Endothelial cell of umbilical vein (primary cell): Measurements from ENCODE around the gene PPFIBP2. TPM values are rescaled to one million over a fixed set of nuclear protein-coding genes. Genes with fewer than 3 reads are reported as not detected.

ENCODE experiments used
- BruUV-seq: library from RNA; stranded (reverse); fragments of 400-500 nt; replicated peaks from 2 replicates; lab custom pipeline; 2021; lab: Mats Ljungman, UMichigan
- CTCF ChIA-PET: fragments of 300-600, 350-600 bp; sonication (Branson Sonifier 250); formaldehyde crosslinking; loops from one replicate; lab custom pipeline; 2021; ENCODE audit warnings: antibody characterized with exemption, inconsistent platforms; lab: Charles Lee
- POLR2A ChIA-PET: fragments of 300-600, 350-600 bp; sonication (Branson Sonifier 250); formaldehyde crosslinking; loops from one replicate; lab custom pipeline; 2021; ENCODE audit warnings: antibody characterized with exemption, inconsistent platforms; lab: Charles Lee
- DNase-seq: peaks from one replicate; pipeline ENCODE4 v3.0.0-alpha.2; 2011; ENCODE audit warnings: low read depth, low spot score
- FAIRE-seq: peaks from 2 replicates; lab custom pipeline; 2011; peaks lifted over from hg19 to GRCh38; lab: Jason Lieb, UNC
- H2AFZ ChIP-seq: 2 replicates; pipeline ENCODE4 v1.6.0; 2012; ENCODE audit warnings: low read depth, low read length, control low read depth, inconsistent platforms
- H3K27ac ChIP-seq: 2 replicates; pipeline ENCODE4 v1.5.1; 2011; ENCODE audit warnings: low read depth, mild to moderate bottlenecking, control low read depth, low read length, moderate library complexity; ENCODE audit not compliant: insufficient read depth
- H3K27me3 ChIP-seq, 2 experiments: 2 replicates each; pipeline versions ENCODE4 v1.6.0 to v1.6.1; 2011; ENCODE audit warnings: low read length in 2 of 2, mixed read lengths in 1 of 2; ENCODE audit not compliant: control insufficient read depth in 2 of 2, insufficient read depth in 2 of 2
- H3K36me3 ChIP-seq, 2 experiments: 2 replicates in 1 of 2; 3 replicates in 1 of 2; pipeline ENCODE4 v1.5.1; 2011; ENCODE audit warnings: low read length in 2 of 2, mild to moderate bottlenecking in 1 of 2, moderate library complexity in 1 of 2; ENCODE audit not compliant: control insufficient read depth in 2 of 2, insufficient read depth in 2 of 2; ENCODE audit errors: extremely low read depth in 1 of 2
- H3K4me1 ChIP-seq: 3 replicates; pipeline ENCODE4 v1.5.1; 2011; ENCODE audit warnings: mild to moderate bottlenecking, low read length; ENCODE audit not compliant: control insufficient read depth, insufficient read depth; ENCODE audit errors: extremely low read depth
- H3K4me2 ChIP-seq: 2 replicates; pipeline ENCODE4 v1.6.1; 2011; ENCODE audit warnings: low read length, control low read depth, mixed read lengths; ENCODE audit not compliant: insufficient read depth
- H3K4me3 ChIP-seq, 3 experiments: fragments of 200-600 bp in 1 of 3; sonication (generic), shearing (Covaris generic) in 1 of 3; replicated peaks in 1 of 3; 2 replicates each; pipeline ENCODE4 v1.5.1; 2011 to 2016; ENCODE audit warnings: control low read depth in 3 of 3, low read length in 3 of 3, mild to moderate bottlenecking in 2 of 3, inconsistent platforms in 1 of 3, low read depth in 1 of 3, moderate library complexity in 1 of 3; ENCODE audit not compliant: insufficient read depth in 1 of 3
- H3K79me2 ChIP-seq: 2 replicates; pipeline ENCODE4 v1.6.0; 2012; ENCODE audit warnings: low read length, inconsistent platforms; ENCODE audit not compliant: control insufficient read depth, insufficient read depth
- H3K9ac ChIP-seq: replicated peaks from 2 replicates; pipeline ENCODE3; 2011; ENCODE audit warnings: low read length, control low read depth; ENCODE audit not compliant: insufficient read depth; ENCODE audit errors: extremely low read depth
- H3K9me1 ChIP-seq: replicated peaks from 3 replicates; pipeline ENCODE4 v1.6.0; 2011; ENCODE audit warnings: mild to moderate bottlenecking, low read length; ENCODE audit not compliant: control insufficient read depth, insufficient read depth; ENCODE audit errors: extremely low read depth
- H3K9me3 ChIP-seq: replicated peaks from 2 replicates; pipeline ENCODE4 v1.5.1; 2012; ENCODE audit warnings: low read length, inconsistent platforms; ENCODE audit not compliant: control insufficient read depth, insufficient read depth
- H4K20me1 ChIP-seq: replicated peaks from 2 replicates; pipeline ENCODE3; 2011; ENCODE audit warnings: mild to moderate bottlenecking, low read length; ENCODE audit not compliant: control insufficient read depth, insufficient read depth; ENCODE audit errors: extremely low read depth
- EZH2 ChIP-seq: IDR thresholded peaks from 2 replicates; pipeline ENCODE4 v1.6.1; 2012; ENCODE audit warnings: borderline replicate concordance, low read depth, mild to moderate bottlenecking, moderate library complexity, low read length, inconsistent platforms; ENCODE audit not compliant: severe bottlenecking
- FOS ChIP-seq: IDR thresholded peaks from 2 replicates; pipeline ENCODE4 v1.6.1; 2011; ENCODE audit warnings: mild to moderate bottlenecking, low read length, moderate library complexity, borderline replicate concordance; ENCODE audit not compliant: insufficient read depth
- GATA2 ChIP-seq: IDR thresholded peaks from 2 replicates; pipeline ENCODE4 v1.7.0; 2011; ENCODE audit warnings: low read depth, mild to moderate bottlenecking, moderate library complexity, mixed read lengths, low read length; ENCODE audit not compliant: insufficient read length, insufficient read depth
- JUN ChIP-seq: IDR thresholded peaks from 2 replicates; pipeline ENCODE4 v1.6.1; 2011; ENCODE audit warnings: borderline replicate concordance, low read depth; ENCODE audit not compliant: insufficient read length, insufficient read depth
- MYC ChIP-seq: IDR thresholded peaks from one replicate; pipeline ENCODE4 v1.6.1; 2011; ENCODE audit warnings: mild to moderate bottlenecking, low read depth, low read length
- POLR2A ChIP-seq: IDR thresholded peaks from 2 replicates; pipeline ENCODE4 v1.6.1; 2012; ENCODE audit warnings: low read depth, mild to moderate bottlenecking, control low read depth, low read length
- POLR2AphosphoS5 ChIP-seq: IDR thresholded peaks from 2 replicates; pipeline ENCODE4 v1.6.1; 2012; ENCODE audit warnings: low read depth, mild to moderate bottlenecking, control low read depth, low read length, moderate library complexity; ENCODE audit not compliant: insufficient read depth
- dilution Hi-C: fragments of 300-500 bp; cut with MboI; formaldehyde crosslinking; loops from one replicate; pipeline ENCODE4 v1.15.0; 2019; ENCODE audit warnings: low sequenced_read_pairs; ENCODE audit not compliant: extremely low pct_ligation_motif_present
- intact Hi-C: fragments of 100-400 bp; cut with micrococcal nuclease; formaldehyde crosslinking; loops from one replicate; pipeline ENCODE4 v1.10.0; 2022
- polyA plus RNA-seq, 4 experiments: library from polyadenylated mRNA; depleted of rRNA in 3 of 4; stranded (reverse) in 3 of 4; unstranded in 1 of 4; fragments of >200 nt; gene quantifications; 2 replicates each; pipeline versions ENCODE4 v1.2.1 to v1.2.3, GENCODE V29; 2011 to 2012; ENCODE audit warnings: missing spikeins in 1 of 4
- total RNA-seq: library from RNA; stranded (reverse); gene quantifications from 2 replicates; pipeline ENCODE4 v1.2.3, GENCODE V29; 2021
- TF ChIP-seq, protein P1 (sequence below): IDR thresholded peaks from 2 replicates; pipeline ENCODE4 v1.6.1; 2011; ENCODE audit not compliant: insufficient read depth, insufficient read length
- TF ChIP-seq, protein P2 (sequence below), 2 donors: IDR thresholded peaks; 1 replicate in 1 of 2; 2 replicates in 1 of 2; pipeline ENCODE4 v1.5.1; 2011; ENCODE audit warnings: low read length in 2 of 2, mild to moderate bottlenecking in 2 of 2, moderate library complexity in 2 of 2, control low read depth in 1 of 2, inconsistent platforms in 1 of 2, low read depth in 1 of 2; ENCODE audit not compliant: insufficient read depth in 1 of 2; ENCODE audit errors: extremely low read depth in 1 of 2

Gene PPFIBP2
- total and polyA plus RNA-seq, 2 donors (not counting 3 experiments of a cell fraction or from before 2014, with no cell fraction given): 1.3 to 4.0 TPM

DNA sequence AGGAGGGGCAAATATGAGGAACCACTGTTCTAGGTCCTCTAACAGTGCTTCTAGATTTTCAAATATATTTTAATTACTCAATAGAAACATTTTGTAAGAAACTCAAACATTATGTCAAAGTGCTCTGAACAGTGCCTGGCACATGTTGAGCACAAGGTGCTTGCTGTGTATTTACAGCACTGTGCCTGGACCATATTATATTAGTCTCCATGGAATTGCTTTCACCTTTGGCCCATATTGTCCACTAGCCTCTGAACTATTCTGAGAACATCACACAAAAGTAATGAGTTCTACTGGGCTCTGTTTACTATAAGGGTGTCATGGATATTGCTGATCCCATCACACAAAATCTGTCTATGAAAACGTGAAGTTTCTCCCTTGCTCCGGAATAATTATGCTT lies 76.7 kb downstream of the PPFIBP2 start:
- DNase-seq (no peak), FAIRE-seq (no peak)
- Histone ChIP-seq H3K4me1 (no peaks in the 10 kb centered on the region), H2AFZ (no peak overlapping the region), H3K27ac (no peak overlapping the region), H3K4me3 (no peak overlapping the region), H3K9me3 (no peaks in the 10 kb centered on the region), H3K36me3 (no peaks in the 10 kb centered on the region), H3K79me2 (no peaks in the 10 kb centered on the region), H3K9me1 (no peaks in the 10 kb centered on the region), H3K9ac (no peak overlapping the region), H3K27me3 (peaks cover 5 to 29% of the 10 kb centered on the region in 2 experiments), H3K4me2 (no peak overlapping the region), H4K20me1 (no peaks in the 10 kb centered on the region)
- BruUV-seq: no TSS peak
- ChIA-PET POLR2A (no interaction called here), CTCF (no interaction called here)
- intact Hi-C loops (no loop called here), dilution Hi-C loops (no loop called here)
- no peak for TF ChIP-seq MYC
- TF ChIP-seq, protein P1, sequence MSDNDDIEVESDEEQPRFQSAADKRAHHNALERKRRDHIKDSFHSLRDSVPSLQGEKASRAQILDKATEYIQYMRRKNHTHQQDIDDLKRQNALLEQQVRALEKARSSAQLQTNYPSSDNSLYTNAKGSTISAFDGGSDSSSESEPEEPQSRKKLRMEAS: no peak
- TF ChIP-seq POLR2A: no peak

DNA sequence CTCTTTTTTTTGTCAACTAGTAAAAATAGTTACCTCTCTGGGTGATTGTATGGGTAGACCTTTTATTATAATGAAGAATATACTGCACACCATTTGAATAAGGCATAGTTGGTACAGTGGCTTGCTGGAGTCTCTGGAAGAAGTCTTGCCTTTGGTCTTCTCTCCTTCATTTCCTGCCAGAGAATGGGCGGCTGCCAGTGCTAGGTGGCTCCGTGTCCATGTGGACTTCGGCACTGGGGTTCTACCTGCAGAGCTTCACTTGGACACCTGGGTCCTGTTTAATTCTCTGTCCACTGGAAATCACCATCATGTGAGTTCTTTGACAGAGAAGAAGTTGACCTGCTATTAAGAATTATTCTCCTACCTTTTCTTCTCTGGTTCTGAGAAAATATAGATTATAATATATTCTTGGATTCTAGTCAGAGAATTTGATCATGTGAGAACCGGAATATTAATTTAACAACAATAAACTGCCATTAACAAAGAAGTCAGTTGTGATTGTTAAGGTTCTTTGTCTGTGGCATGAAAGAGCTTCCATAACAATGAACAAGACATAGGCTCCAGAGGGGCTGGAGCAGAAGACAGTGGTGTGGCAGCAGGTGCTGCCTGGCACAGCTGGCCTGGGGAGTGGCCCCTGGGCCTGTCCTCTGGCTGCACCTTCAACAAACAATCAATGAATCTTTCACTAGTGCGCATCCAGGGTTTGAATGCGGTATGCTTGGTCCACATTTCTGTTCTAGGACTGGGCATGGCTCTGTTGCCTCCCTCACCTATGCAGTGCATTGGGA lies 77.5 kb downstream of the PPFIBP2 start:
- Histone ChIP-seq H3K27me3 (peaks cover 5 to 24% of the 10 kb centered on the region in 2 experiments), H3K36me3 (no peaks in the 10 kb centered on the region), H3K9me3 (no peaks in the 10 kb centered on the region), H3K9ac (no peak overlapping the region), H3K4me2 (no peak overlapping the region), H3K27ac (no peak overlapping the region), H2AFZ (no peak overlapping the region), H3K4me1 (no peaks in the 10 kb centered on the region), H3K4me3 (no peak overlapping the region), H4K20me1 (no peaks in the 10 kb centered on the region), H3K79me2 (no peaks in the 10 kb centered on the region), H3K9me1 (no peaks in the 10 kb centered on the region)
- CTCF ChIA-PET: interaction anchor here (3.0 kb wide), 1 partner anchor 20 kb away, joined by 16 read pairs; no protein-coding TSS in a partner anchor
- intact Hi-C loops (no loop called here), dilution Hi-C loops (no loop called here)
- BruUV-seq: no TSS peak
- TF ChIP-seq, protein P2, sequence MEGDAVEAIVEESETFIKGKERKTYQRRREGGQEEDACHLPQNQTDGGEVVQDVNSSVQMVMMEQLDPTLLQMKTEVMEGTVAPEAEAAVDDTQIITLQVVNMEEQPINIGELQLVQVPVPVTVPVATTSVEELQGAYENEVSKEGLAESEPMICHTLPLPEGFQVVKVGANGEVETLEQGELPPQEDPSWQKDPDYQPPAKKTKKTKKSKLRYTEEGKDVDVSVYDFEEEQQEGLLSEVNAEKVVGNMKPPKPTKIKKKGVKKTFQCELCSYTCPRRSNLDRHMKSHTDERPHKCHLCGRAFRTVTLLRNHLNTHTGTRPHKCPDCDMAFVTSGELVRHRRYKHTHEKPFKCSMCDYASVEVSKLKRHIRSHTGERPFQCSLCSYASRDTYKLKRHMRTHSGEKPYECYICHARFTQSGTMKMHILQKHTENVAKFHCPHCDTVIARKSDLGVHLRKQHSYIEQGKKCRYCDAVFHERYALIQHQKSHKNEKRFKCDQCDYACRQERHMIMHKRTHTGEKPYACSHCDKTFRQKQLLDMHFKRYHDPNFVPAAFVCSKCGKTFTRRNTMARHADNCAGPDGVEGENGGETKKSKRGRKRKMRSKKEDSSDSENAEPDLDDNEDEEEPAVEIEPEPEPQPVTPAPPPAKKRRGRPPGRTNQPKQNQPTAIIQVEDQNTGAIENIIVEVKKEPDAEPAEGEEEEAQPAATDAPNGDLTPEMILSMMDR (IDR thresholded peaks at IDR 0.05; ENCODE audit: extremely low read depth in 1 of 2, insufficient read depth in 1 of 2, low read depth in 1 of 2, low read length in 2 of 2): no peak
- TF ChIP-seq, protein P1: no peak
- no peak for TF ChIP-seq FOS
- no peak for TF ChIP-seq JUN
- no peak for TF ChIP-seq POLR2A
- TF ChIP-seq MYC: no peak
- no peak for TF ChIP-seq POLR2AphosphoS5
- no peak for TF ChIP-seq EZH2
- TF ChIP-seq GATA2: no peak
- FAIRE-seq (no peak), DNase-seq (no peak)
- POLR2A ChIA-PET: interaction anchor here (0.7 kb wide), 1 partner anchor 93 kb away, joined by 4 read pairs; no protein-coding TSS in a partner anchor
